CD4-positive, alpha-beta T cell treated with Interferon alpha-2 for 1 hour (primary cell): ENCODE results near the gene TMEM92.
"Not testable (repeated sequence)": the region's sequence is repeated elsewhere in the genome, so short reads cannot be mapped to it uniquely, and the experiment has no call there.

Experiments used
- DNase-seq, 2 donors: peaks; one replicate each; pipeline ENCODE4 v3.0.0-alpha.2; 2020 to 2022

TMEM92 gene

DNA sequence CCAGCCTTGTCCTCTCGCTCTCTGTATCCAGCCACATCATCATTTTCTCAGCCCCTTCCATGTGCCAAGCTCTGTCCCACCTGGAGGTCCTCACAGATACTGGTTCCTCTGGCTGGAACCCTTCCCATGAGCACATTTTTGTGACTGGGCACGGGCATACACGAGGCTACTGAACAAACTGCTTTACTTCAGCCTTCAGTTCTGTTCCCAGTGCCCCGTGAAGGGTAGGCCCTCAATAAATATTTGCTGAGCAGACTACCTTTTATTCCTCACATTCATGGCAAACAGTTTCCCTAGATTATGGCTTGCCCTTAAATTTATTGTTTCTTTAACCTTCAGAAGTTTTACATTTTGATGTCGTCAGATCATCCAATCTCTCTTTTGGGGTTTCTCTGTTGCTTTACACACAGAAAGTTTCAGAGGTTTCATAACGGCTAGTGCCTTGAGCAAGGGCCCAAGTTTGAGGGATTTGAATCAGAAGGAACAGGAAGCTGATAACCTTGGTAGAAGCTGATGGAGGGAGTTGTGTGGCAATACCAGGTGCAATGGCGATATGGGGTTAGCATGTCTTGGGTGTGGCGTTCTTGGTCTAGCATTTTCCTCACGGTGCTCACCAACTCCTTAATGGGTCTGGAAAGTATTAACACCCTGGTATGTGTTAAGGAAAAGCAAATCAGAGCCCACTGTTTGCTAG, 27.8 kb downstream of the TMEM92 start:
- DNase-seq = no peak

DNA sequence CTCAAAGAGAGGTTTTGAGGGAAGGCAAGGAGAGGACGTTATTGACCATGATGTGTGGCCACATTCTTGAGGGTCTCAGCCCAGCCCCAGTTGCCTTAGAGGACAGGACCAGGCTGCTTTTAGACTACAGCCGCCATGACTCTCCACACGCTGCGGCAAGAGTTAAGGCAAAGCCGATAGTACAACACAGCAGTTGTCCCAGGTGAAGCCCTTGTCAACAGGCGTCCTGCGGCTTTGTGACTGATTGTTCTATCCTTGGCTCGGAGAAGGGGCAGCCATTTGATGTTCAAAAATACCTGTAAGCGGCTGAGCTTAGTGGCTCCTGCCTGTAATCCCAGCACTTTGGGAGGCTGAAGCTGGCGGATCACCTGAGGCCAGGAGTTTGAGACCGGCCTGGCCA, 28.8 kb downstream of the TMEM92 start:
- DNase-seq = no peak

DNA sequence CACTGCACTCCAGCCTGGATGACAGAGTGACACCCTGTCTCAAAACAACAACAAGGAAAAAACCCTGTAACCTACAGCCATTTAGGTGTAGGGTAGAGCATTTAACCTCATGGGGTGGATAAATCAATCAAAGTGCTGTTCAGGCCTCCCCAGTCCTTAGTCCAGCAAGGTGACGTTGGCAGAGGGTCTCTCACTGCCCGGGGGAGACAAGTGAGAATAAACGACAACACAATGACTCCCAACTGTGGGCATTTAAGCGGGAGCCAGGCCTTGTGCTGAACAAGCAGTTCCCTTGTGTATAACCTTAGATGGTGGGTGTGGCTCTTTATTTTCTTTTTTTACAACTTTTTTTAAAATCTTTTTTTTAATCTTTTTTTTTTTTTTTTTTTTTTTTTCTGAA, 29.3 kb downstream of the TMEM92 start:
- DNase-seq = no peak

DNA sequence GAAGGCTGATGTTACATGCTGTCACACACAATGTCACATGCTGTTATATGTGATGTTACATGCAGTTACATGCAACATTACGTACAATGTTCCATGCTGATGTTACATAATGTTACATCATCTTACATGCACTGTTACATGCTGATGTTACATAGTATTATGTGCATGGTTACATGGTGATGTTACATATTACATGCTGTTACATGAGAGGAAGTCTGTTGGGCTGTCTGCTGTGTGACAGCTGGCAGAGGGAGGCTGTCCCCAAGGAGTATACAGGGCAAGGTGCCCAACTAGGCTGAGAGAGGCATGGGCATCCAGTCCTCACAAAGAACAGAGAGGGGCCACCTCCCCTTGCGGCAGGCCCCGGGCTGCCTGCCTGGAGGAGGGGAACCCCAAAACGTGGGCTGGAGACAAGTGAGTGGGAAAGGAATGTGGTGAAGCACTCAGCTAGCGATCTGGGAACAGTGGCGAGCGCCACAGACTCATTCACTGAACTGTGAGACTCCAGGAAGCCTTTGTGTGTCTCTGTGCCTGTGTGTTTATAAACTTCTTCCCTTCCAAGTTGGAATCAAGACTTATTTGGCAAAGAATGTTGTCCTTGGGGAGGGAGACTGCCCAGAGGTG, 30.6 kb downstream of the TMEM92 start:
- DNase-seq = no peak

DNA sequence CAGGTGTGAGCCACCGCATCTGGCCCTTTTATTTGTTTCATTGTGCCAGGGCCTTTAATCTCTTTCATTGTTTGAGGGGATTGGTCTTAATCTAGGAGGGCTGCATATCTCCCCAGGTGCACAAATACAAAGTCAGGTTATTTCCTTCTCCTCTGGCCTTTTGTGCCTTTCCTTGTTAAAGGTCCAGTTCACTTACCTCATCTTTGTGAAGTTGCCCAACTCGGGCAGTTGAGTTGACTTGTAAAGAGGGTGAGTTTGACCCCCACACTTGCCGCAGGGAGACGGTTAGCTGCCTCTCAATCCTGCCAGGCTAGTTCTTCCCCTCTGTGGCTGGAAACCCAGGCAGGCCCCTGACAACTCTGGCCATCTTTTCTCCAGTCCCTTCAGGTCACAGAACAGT, 33.4 kb downstream of the TMEM92 start:
- DNase-seq = no peak

DNA sequence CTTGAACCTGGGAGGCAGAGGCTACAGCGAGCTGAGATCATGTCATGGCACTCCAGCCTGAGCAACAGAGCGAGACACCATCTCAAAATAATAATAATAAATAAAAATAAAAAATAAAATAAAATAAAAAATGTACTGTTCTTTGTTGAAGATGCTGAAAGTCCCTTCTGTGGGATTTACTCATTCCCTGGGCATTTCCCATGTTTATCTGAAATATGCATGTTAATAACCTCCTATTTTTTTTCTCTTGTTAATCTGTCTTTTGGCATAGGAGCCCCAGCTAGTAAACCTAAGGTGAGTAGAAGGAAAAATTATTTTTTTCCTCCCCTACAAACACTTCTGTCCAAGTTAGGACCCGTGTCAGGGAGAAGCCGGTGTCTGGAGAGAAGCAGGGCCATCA, 34.4 kb downstream of the TMEM92 start:
- no peak for DNase-seq

DNA sequence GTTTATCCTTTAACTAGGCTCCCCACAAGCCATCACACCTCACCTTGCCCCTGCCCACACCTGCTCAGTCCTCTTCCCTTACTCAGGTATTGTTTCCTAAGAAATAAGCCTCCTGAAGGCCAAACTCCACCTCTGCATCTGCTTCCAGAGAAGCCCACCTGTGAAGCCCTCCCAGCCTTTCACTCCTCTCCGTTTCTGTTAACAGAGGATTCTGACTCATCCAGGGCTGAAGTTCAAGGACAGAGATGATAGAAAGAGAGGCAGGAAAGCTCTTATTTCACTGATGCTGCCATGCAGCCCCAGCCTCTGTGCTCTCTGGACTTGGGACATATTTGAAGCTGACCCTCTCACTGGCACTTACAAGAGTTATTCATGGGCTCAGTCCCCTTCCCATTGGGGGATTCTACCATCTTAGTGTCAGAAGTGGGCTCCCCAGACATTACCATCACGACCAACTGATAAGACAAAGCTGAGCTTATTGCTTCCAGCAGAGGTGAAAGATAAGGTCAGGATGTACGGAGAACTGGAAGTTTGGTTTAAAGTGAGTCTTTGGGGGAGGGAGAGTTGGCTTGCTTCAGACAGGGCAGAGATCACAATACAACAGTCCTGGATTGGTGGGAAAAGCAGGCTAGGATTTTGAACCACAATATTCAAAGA, 36.3 kb downstream of the TMEM92 start:
- DNase-seq = no peak

DNA sequence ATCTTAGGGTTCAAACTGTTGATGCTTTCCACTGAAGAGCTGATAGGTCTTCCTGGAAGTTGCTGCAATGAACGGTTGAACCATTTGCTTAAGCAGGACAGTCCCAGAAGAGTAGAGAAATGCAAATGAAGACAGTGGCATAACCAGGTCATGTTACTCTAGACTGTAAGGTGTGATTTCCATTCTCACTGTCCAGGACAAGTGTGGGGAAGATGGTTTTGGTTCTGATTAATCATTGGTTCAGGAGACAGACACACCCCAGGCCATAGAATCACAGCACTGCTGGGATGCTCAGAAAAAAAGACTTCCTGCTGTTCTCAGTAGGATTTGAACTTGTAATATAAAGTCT, 36.8 kb downstream of the TMEM92 start:
- no peak for DNase-seq

DNA sequence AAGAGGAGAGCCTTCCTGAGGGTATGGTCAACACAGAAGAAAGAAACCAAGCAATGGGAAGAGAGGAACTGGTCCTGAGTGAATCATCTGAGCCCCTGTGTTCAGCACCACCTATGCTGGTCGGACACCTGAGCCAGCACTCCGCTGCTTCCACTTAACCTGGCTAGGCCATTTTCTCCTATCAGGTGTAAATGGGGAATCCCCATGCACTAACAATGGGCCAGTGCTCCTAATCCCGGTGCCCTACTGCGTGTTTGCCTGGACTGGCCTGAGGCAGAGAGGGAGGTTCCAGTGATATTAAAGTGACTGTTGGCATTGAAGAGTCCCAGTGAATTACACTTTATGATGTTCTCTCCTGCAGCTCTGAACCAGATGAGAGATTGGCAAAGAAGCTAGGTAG, 37.2 kb downstream of the TMEM92 start:
- no peak for DNase-seq

DNA sequence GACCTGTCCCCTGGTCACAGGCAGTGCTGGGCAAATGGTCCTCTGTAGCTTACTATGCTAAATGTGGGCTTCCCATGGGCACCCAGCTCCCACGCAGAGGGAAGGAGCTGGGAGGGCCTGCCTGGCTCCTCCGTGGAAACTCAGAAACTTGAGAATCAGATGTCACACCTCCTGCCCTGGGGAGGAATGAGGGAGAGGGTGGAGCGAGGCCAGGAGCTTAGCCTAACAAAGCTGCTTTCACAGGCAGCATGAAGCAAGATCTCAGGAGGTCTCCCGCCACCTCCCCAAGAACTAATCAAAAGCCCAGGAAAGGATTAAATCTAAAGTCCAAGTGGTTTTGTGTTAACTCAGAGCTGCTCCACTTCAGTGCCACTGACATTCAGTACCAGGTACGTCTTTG, 38.0 kb downstream of the TMEM92 start:
- DNase-seq = no peak

DNA sequence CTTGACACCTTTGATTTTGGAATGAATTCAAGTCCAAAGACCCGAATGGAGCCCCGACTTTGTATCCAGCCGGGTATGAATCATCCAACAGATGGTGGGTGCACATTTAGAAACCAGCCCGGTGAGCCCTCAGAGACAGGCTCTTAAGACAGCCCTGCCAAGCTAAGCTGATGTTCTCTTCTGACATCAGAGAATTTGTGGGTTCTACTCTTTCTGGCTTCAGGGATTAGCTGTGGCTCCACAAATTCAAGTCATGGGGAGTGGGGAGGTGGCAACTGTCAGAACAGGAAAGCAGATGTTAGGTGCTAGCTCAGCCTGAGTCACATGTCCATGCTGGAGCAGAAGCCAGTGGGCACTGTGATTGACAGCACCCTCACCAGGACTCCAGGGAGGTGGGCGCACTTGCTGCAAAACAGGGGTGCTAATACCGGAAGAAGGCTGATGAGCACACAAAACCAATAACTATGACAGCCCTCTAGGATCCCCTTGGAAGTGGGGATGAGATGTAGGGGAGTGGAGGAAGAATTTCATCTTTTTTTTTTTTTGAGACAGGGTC, 40.3 kb downstream of the TMEM92 start:
- no peak for DNase-seq

DNA sequence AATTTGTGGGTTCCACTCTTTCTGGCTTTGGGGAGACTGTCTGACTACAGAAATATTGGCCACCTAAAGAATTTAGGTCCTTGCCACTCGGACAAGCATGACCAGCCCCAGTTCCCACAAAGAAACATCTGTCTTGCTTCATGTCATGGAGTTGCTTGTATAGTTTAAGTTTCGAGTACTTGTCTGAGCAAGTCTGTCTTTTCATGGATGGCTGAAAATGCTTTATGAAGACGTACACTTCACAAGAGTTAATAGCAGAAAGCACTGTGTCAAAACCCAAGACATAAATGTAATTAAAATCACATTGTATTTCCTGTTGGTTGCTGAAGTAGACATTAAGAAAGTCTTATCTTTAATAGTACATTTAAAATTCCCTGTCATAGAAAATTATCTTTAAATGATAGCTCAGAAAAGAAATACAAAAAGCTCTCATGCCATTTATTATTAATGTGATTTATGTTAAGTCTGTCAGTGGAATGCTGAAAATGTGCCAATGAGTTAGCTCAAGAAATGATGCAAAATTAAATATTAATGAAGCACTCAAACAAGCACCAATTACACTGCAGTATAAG, 41.8 kb downstream of the TMEM92 start:
- no peak for DNase-seq

DNA sequence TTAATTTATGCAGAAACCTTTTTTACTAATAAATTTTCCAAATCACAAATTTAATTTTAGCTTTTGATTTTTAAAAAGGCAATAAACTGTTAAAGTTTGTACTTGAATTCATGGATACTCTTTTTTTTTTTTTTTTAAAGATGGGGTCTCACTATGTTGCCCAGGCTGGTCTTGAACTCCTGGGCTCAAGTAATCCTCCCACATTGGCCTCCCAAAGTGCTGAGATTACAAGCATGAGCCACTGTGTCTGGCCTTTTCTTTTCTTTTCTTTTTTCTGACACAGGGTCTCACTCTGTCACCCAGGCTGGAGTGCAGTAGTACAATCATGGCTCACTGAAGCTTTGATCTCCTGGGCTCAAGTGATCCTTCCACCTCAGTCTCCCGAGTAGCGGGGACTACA, 42.4 kb downstream of the TMEM92 start:
- DNase-seq = not testable (repeated sequence)

DNA sequence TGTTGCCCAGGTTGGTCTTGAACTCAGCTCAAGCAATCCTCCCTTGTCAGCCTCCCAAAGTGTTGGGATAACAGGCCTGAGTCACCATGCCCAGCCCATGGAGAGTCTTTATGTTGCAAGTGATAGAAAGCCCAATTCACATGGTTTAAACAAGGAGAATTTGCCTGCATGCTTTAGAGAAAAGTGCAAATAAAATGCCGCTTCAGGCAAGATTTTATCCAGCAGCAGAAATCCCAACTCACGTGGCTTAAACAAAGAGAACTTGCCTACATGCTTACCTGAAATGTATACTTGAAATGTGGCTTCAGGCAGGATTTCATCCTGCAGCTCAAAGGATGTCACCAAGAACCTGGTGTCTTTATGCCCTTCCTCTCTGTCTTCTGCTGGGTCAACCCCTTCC, 42.9 kb downstream of the TMEM92 start:
- no peak for DNase-seq

DNA sequence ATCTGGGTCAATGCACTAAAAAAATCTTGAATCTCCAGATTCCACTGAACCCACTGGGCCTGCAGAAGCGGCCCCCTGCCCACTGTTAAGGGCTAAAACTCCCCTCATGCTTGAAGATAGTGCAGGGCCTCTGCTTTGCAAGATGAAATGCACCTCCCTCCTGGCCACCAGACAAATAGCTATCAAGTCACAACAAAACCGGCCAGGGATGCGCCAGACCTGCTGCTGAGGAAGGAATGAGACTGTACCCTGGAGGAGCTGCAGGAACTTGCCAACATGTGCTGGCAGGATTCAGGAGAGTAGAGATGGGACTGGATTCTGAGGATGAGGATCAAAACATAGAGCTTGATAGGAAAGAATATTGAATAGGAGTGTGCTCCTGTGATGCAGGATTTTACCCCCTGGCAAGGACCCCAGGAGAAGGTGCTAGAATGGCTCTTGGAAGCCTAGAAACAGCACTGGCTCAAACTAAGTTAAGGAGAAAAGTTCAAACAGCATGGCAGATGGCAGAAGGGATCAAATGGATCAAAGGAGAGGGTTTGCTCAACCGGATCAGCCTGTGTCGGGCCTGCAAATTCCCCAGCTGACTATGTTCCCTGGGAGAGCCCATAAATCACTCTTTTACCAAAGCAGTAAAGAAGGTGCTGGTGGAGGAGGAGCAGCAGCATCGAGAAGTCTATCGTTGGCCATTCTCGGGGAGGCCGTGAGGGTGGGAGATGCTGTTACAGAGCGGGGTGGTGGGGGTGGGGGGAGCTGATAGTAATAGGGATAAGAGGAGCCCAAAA, 44.4 kb downstream of the TMEM92 start:
- no peak for DNase-seq

DNA sequence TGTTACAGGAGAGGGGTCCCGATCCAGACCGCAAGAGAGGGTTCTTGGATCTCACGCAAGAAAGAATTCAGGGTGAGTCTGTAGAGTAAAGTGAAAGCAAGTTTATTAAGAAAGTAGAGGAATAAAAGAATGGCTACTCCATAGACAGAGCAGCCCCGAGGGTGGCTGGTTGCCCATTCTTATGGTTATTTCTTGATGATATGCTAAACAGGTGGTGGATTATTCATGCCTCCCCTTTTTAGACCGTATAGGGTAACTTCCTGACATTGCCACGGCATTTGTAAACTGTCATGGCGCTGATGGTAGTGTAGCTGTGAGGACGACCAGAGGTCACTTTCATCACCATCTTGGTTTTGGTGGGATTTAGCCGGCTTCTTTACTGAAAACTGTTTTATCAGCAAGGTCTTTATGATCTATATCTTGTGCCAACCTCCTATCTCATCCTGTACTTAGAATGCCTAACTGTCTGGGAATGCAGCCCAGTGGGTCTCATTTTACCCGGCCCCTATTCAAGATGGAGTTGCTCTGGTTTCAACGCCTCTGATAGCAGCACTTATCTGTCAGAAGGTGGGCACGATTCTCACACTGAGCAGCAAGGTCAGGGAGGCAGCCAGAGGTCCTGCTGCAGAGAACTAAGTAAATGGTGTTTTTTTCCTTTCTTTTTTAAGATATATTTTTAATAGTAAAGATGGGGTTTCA, 45.2 kb downstream of the TMEM92 start:
- no peak for DNase-seq

DNA sequence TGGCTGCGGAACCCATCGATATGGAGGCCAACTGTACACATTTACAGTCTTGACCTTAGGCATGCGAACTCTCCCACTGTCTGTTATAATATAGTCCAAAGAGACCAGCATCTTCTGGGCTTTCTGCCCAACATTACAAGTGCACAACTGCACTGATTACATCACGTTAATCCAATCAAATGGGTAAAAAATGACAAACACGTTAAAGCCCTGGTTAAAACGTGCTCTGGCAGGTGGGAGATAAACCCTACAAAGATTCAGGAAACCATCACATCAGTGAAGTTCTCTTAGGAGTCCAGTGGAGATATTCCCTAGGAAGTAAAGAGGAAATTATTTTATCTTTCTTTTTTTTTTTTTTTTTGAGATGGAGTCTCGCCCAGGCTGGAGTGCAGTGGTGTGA, 48.0 kb downstream of the TMEM92 start:
- DNase-seq = no peak

DNA sequence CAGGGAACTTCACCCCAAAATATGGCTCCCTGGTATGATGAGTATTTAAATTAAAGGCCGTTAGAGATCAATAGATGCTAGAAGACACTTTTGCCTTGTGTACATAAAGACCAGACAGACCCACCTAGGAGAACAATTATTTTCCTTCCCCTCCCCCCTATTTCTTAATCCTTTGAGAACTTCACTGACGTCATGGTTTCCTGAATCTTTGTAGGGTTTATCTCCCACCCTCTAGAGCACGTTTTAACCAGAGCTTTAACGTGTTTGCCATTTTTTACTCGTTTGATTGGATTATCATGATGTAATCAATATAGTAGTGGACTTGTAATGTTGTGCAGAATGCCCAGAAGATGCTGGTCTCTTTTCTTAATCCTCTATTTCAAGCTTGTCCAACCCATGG, 48.8 kb downstream of the TMEM92 start:
- no peak for DNase-seq

DNA sequence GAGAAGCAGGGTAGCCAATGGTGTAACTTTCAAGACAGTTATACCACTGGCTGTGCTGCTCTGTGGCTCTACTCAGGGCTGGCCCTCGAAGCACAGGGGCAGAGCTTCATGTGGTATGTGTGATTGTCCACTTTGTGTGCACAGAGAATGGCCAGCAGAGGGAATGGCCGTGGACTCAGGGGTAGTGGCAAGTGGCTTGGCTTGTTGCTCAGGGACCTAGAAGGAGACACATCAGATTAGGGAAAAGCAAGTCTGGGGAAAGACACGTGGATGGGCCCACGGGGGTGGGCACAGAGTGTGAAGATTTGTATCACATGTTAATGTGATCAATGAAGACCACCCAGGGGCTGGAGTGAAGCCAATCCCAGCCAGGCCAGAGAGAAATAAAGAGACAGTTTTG, 51.6 kb downstream of the TMEM92 start:
- no peak for DNase-seq

DNA sequence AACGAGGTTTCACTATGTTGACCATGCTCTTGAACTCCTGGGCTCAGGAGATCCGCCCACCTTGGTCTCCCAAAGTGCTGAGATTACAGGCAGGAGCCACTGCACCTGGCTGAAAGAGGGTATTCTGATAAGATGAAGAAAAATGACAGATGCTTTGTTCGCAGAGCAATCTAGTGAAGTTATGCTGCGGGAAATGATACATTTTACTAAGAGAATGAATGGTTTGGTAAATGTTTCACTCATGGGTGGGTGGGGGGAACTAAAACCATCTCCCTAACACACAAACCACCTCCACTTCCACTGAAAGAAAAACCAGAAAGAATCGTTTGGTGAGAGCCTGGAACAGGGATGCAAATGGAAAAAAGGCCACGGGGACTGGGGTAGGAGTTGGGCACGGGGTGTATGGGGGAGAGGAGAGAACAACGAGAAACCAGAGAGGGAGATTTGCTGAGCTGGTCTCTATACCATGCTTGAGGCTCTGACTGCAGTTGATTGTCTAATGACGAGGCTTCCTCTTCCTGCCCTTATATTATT, 52.6 kb downstream of the TMEM92 start:
- no peak for DNase-seq

DNA sequence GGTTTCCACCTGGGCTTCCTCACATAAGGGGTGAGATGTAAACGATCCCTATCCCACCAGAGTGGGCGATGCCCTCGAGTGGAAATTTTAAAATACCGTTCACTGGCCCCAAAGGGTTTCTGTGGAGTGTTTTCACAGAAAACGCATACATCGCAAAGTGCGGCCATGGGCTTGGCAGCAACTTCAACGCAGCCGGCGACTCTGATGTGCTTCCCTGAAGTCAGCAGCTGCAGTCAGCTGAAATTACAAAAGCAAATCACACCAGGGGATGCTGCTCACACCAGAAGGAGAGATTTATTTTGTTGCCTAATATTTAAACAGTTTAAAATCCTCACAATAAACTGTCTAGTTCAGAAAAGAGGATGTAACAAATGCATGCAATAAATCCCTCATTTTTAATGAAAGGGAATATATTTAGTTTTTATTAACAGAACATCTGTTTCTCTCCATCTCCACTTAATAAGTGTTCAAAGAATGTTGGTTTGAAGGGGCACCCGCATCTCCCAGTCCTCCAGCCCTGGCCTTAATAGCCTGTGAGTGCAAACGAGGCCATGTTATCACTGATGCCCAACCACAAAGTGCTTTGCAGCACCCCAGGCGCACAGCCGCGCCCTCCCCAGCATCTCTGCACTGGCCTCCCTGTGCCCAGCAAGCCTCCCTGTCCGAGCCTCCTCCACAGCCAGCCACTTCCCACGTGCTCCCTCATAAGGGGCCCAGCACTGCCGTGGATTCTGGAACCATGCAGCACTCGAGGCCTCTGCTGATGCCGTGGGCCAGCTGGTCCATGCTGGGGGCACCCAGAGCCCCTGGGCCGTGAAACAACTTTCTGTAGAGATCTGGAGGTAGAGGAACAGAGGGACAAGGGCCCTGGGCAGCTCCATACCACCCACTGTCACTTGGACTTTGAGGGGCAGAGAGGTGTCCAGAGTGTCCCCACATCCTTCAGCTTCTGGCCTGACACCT, 54.4 kb downstream of the TMEM92 start:
- DNase-seq = no peak
